Liver (tissue), 9 donors: ENCODE data around the gene ARL4A. TPM values are rescaled to one million over a fixed set of nuclear protein-coding genes. Genes with fewer than 3 reads are reported as not detected.

Experiments used
- DNase-seq: peaks from one replicate; pipeline ENCODE4 v3.0.0-alpha.2; 2017; ENCODE audit warnings: low spot score
- H3K27ac ChIP-seq, 2 donors: one replicate each; pipeline ENCODE4 v1.7.0; 2013; ENCODE audit warnings: inconsistent platforms in 2 of 2, low read length in 2 of 2, control low read depth in 1 of 2, low read depth in 1 of 2, mild to moderate bottlenecking in 1 of 2
- H3K27me3 ChIP-seq, 4 donors: one replicate each; pipeline versions ENCODE4 v1.6.1 to v1.7.0; 2013; ENCODE audit warnings: low read length in 3 of 4, inconsistent platforms in 1 of 4, mild to moderate bottlenecking in 1 of 4, moderate library complexity in 1 of 4; ENCODE audit not compliant: control insufficient read depth in 4 of 4, insufficient read depth in 4 of 4
- H3K36me3 ChIP-seq, 4 donors: one replicate each; pipeline versions ENCODE4 v1.6.1 to v1.7.0; 2013; ENCODE audit warnings: low read length in 3 of 4, mild to moderate bottlenecking in 3 of 4, low read depth in 1 of 4, moderate library complexity in 1 of 4; ENCODE audit not compliant: control insufficient read depth in 4 of 4, insufficient read depth in 3 of 4
- H3K4me1 ChIP-seq, 4 donors: one replicate each; pipeline versions ENCODE4 v1.6.1 to v1.7.0; 2013; ENCODE audit warnings: low read length in 3 of 4, mild to moderate bottlenecking in 3 of 4, moderate library complexity in 1 of 4; ENCODE audit not compliant: control insufficient read depth in 4 of 4, insufficient read depth in 4 of 4
- H3K4me3 ChIP-seq, 3 donors: one replicate each; pipeline versions ENCODE4 v1.6.1 to v1.7.0; 2013; ENCODE audit warnings: low read length in 3 of 3, control low read depth in 1 of 3, low read depth in 1 of 3, mild to moderate bottlenecking in 1 of 3
- H3K9ac ChIP-seq, 2 donors: one replicate each; pipeline ENCODE4 v1.7.0; 2013; ENCODE audit warnings: low read length in 2 of 2, mild to moderate bottlenecking in 2 of 2, moderate library complexity in 2 of 2, control low read depth in 1 of 2, low read depth in 1 of 2
- H3K9me3 ChIP-seq, 4 donors: one replicate each; pipeline versions ENCODE4 v1.6.1 to v1.7.0; 2013; ENCODE audit warnings: low read length in 3 of 4; ENCODE audit not compliant: control insufficient read depth in 4 of 4
- ATF3 ChIP-seq: IDR thresholded peaks from 2 replicates; pipeline ENCODE4 v1.6.1; 2016; ENCODE audit warnings: antibody characterized with exemption
- CTCF ChIP-seq: fragments of 150-350 bp; IDR thresholded peaks from 2 replicates; pipeline ENCODE4 v1.5.1; 2017; ENCODE audit warnings: improper control_type of control experiment, low read depth, low read length; ENCODE audit not compliant: missing input control
- EGR1 ChIP-seq, 2 donors: IDR thresholded peaks; 2 replicates each; pipeline ENCODE4 v1.6.1; 2016 to 2018; ENCODE audit warnings: antibody characterized with exemption in 2 of 2, low read depth in 2 of 2
- FOXA1 ChIP-seq: IDR thresholded peaks from 2 replicates; pipeline ENCODE4 v1.6.1; 2016; ENCODE audit warnings: antibody characterized with exemption
- FOXA2 ChIP-seq: IDR thresholded peaks from 2 replicates; pipeline ENCODE4 v1.6.1; 2016; ENCODE audit warnings: antibody characterized with exemption
- GABPA ChIP-seq, 2 donors: IDR thresholded peaks in 1 of 2; conservative IDR thresholded peaks in 1 of 2; 2 replicates each; pipeline ENCODE4 v1.6.1; 2016; ENCODE audit warnings: antibody characterized with exemption in 2 of 2, mild to moderate bottlenecking in 1 of 2, moderate library complexity in 1 of 2
- HNF4A ChIP-seq, 2 donors: conservative IDR thresholded peaks; 2 replicates each; pipeline ENCODE4 v1.6.1; 2016; ENCODE audit warnings: antibody characterized with exemption in 2 of 2, mild to moderate bottlenecking in 2 of 2
- HNF4G ChIP-seq: IDR thresholded peaks from 2 replicates; pipeline ENCODE4 v1.6.1; 2016; ENCODE audit warnings: antibody characterized with exemption
- JUND ChIP-seq, 2 donors: IDR thresholded peaks; 2 replicates each; pipeline ENCODE4 v1.6.1; 2016; ENCODE audit warnings: antibody characterized with exemption in 2 of 2
- MAX ChIP-seq: IDR thresholded peaks from 2 replicates; pipeline ENCODE4 v1.6.1; 2016; ENCODE audit warnings: antibody characterized with exemption
- NR2F2 ChIP-seq: IDR thresholded peaks from 2 replicates; pipeline ENCODE4 v1.6.1; 2016; ENCODE audit warnings: antibody characterized with exemption
- RAD21 ChIP-seq, 2 donors: IDR thresholded peaks; 2 replicates each; pipeline ENCODE4 v1.6.1; 2016; ENCODE audit warnings: antibody characterized with exemption in 2 of 2, mild to moderate bottlenecking in 2 of 2
- REST ChIP-seq: IDR thresholded peaks from 2 replicates; pipeline ENCODE4 v1.6.1; 2016; ENCODE audit warnings: antibody characterized with exemption, mild to moderate bottlenecking
- RXRA ChIP-seq, 2 donors: IDR thresholded peaks; 2 replicates each; pipeline ENCODE4 v1.6.1; 2017 to 2018; ENCODE audit warnings: antibody characterized with exemption in 2 of 2, mild to moderate bottlenecking in 1 of 2
- SP1 ChIP-seq: IDR thresholded peaks from 2 replicates; pipeline ENCODE4 v1.6.1; 2018; ENCODE audit warnings: antibody characterized with exemption, mild to moderate bottlenecking
- TAF1 ChIP-seq: conservative IDR thresholded peaks from 2 replicates; pipeline ENCODE4 v1.6.1; 2016; ENCODE audit warnings: antibody characterized with exemption, mild to moderate bottlenecking
- YY1 ChIP-seq: IDR thresholded peaks from 2 replicates; pipeline ENCODE4 v1.6.1; 2016; ENCODE audit warnings: antibody characterized with exemption, mild to moderate bottlenecking
- ZBTB33 ChIP-seq: IDR thresholded peaks from 2 replicates; pipeline ENCODE4 v1.6.1; 2016; ENCODE audit warnings: antibody characterized with exemption
- WGBS: extraction: QIAGEN DNeasy Blood & Tissue Kit; methylation state at CpG from one replicate; pipeline ENCODE4 v1.1.7; 2013; 5-methylcytosine and 5-hydroxymethylcytosine counted together
- polyA plus RNA-seq, 2 donors: library from polyadenylated mRNA; stranded (reverse) in 1 of 2; unstranded in 1 of 2; fragments of 200-250 nt in 1 of 2; fragments of >200 nt in 1 of 2; fragmentation: Nextera tagmentation in 1 of 2; extraction: Ambion mirVana in 1 of 2; gene quantifications; one replicate each; pipeline versions ENCODE4 v1.2.1 to v1.2.3, GENCODE V29; 2013 to 2015
- total RNA-seq, 2 donors: library from RNA; depleted of rRNA; stranded (reverse); fragments of >200 nt; gene quantifications; one replicate each; pipeline ENCODE4 v1.2.3, GENCODE V29; 2014
- donor health status: healthy.
- donor health status: healthy.
- donor health status: healthy.
- donor health status: healthy.
- donor health status: healthy.

ARL4A gene
- total and polyA plus RNA-seq, 4 donors = 7.5 to 77.3 (median 16.0) TPM

- Histone ChIP-seq H3K4me1 (no peaks in the 10 kb centered on the region), H3K9me3 (no peaks in the 10 kb centered on the region), H3K4me3 (no peak overlapping the region), H3K36me3 (no peaks in the 10 kb centered on the region), H3K27ac (peak overlapping the region; percentile 42 to 46), H3K27me3 (no peaks in the 10 kb centered on the region), H3K9ac (no peak overlapping the region)
- no peak for DNase-seq
- 82% methylated on average over 17 of the region's 17 CpGs for WGBS
- TF ChIP-seq SP1 = no peak
- TF ChIP-seq TAF1 = no peak
- TF ChIP-seq RAD21 (IDR thresholded peaks at IDR 0.05) = no peak
- TF ChIP-seq ZBTB33 = no peak
- no peak for TF ChIP-seq REST
- no peak for TF ChIP-seq HNF4G
- TF ChIP-seq FOXA1 = no peak
- TF ChIP-seq FOXA2 = no peak
- no peak for TF ChIP-seq EGR1 (IDR thresholded peaks at IDR 0.05; ENCODE audit: low read depth in 2 of 2)
- no peak for TF ChIP-seq CTCF
- no peak for TF ChIP-seq GABPA (IDR thresholded peaks at IDR 0.05 in 1 of 2, conservative IDR thresholded peaks at IDR 0.05 in 1 of 2)
- TF ChIP-seq JUND (IDR thresholded peaks at IDR 0.05) = no peak
- TF ChIP-seq HNF4A (conservative IDR thresholded peaks at IDR 0.05) = no peak
- TF ChIP-seq NR2F2 = no peak
- no peak for TF ChIP-seq MAX
- TF ChIP-seq ATF3 = no peak
- no peak for TF ChIP-seq RXRA (IDR thresholded peaks at IDR 0.05)
- TF ChIP-seq YY1 = no peak
These were observed 32.8 kb downstream of the ARL4A start for GRCh38 chr7:12719981-12720865.
